DMS153 treated with DMSO at 0.1 percent for 48 hours (cell line): ENCODE data around the gene AGMAT.
A peak's percentile ranks its signal among the peaks of the same experiment; 100 is the strongest.
"Not testable (repeated sequence)": the region's sequence is repeated elsewhere in the genome, so short reads cannot be mapped to it uniquely, and the experiment has no call there.

Source experiments
- DNase-seq: peaks from one replicate; lab custom pipeline; 2025; ENCODE audit not compliant: unreplicated experiment; lab: John Stamatoyannopoulos, UW

Gene AGMAT

GRCh38 chr1:15616373-15617172, 31.7 kb upstream of the AGMAT start:
- no peak for DNase-seq

DNA sequence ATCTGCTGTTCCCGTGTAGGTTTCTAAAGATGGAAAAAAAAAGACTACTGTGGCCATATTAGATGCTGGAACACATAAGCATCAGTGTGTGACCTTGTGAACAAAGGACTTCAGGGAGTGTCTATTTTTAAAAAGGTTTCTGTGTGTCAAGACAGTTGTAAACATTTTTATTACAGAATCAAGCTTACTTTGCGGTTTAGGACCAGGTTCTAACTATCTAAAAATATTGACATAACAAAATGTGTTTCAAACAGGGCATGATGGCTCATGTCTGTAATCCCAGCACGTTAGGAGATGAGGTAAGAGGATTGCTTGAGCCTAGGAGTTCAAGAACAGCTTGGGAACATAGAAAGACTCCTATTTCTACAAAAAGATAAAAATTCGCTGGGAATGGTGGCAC, 25.3 kb upstream of the AGMAT start:
- peak; percentile 76 for DNase-seq

- no peak for DNase-seq
These were observed 24.8 kb upstream of the AGMAT start for GRCh38 chr1:15609631-15610030.

- DNase-seq, result no peak
These were observed 20.8 kb upstream of the AGMAT start for GRCh38 chr1:15605398-15606383.

DNA sequence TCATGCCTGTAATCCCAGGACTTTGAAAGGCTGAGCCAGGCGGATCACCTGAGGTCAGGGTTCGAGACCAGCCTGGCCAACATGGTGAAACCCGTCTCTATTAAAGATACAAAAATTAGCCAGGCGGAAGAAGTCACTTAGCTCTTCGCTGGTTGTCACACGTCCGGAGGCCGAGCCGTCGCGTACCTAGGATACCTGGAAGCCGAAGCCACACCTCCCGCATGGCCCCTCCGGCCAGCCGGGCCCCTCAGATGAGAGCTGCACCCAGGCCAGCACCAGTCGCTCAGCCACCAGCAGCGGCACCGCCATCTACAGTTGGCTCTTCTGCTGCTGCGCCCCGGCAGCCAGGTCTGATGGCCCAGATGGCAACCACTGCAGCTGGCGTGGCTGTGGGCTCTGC, 19.5 kb upstream of the AGMAT start:
- not testable (repeated sequence) for DNase-seq

GRCh38 chr1:15603966-15604282, 19.1 kb upstream of the AGMAT start:
- not testable (repeated sequence) for DNase-seq

DNA sequence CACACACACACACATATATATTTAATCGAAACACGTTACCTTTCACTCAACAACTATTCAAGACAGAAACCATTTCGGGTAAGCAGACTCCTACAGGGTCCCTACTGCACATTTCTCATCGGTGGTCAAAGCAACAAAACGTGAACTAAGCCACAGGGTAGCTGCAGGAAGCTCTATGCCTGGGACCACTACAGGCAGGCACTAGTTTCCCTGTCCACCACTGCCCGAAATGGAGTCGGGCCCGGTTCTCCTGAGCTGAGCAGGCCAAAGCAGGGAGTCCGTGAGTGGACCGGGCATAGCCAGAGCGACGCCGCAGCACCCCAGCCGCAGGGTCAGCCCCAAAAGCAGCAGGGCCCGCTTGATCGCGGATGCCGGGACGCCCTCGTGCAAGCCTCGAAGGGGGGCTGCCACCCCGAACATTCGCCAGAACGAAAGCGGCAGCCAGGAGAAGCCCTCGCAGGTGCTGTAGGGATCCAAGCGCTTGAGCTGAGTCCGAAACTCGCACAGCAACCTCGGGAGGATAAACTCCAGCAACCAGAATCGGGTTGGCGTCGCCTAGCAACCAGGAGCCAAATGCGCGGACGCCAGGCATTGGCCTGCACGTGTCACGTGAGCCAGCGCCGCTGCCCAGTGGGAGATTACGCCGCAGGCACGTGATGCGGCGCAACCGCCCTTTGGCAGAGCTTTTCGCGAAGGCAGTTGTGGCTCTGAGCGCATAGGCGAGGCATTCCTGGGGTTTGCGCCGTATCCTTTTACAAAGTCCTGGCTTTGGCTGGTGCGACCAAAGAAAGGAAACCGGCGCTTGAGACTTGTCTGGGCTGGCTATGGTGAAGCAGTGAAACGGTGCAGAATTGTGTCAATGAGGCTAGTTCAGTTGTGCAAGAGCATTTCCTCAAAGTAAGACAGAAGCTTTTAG, 18.5 kb upstream of the AGMAT start:
- DNase-seq, result peak; percentile 89

DNA sequence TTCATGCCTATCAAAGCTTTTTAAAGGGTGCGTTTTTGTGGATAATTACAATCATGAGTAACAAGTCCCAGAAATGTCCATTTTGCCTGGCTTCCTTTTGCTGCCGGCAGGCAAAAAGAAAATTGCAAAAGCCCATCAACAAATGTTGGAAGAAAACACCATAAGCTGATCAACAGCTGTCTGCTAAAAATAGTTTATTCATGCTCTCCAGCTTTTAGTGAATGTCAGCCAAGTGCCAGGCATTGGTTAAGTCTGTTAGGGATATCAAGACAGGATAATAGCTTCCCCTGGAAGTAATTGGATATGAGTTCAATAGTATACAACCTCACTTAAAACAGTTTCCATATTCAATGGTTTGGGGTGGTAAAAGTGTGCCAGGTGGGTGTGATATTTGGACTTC, 13.6 kb upstream of the AGMAT start:
- DNase-seq, result no peak

DNA sequence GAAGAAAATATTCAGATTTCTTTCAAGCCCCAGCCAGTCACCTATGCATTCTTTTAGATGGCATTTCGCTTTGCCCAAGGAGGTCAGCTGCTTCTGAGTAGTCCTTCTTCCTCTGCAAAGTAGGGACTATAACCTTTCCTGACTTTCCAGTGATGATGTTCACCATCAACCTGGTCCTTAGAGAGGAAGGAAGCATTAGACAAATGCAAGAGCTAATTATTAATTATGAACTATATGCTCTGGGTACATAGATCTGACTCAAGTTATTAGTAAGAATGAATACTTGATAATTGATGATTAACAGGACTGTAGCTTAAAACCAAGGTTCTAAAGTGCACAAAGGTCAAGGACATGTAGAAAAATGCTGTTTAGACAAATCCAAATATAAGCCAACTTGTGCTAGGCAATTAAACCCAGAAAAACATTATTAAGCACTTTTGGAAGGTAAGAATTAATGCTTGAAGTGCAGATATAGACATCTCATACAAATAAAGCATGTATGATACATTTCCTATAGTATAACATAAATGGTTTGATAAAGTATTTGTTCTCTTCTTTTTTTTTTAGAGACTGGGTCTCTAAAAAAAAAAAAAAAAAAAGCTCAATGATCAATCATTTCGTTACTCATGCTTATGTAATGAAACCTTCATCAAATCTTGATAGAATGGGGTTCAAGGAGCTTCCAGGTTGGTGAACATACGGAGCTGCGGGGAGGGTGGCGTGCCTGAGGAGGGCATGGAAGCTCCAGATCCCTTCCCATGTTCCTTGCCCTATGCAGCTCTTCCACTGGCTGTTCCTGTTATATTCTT, 11.2 kb upstream of the AGMAT start:
- DNase-seq, result no peak

DNA sequence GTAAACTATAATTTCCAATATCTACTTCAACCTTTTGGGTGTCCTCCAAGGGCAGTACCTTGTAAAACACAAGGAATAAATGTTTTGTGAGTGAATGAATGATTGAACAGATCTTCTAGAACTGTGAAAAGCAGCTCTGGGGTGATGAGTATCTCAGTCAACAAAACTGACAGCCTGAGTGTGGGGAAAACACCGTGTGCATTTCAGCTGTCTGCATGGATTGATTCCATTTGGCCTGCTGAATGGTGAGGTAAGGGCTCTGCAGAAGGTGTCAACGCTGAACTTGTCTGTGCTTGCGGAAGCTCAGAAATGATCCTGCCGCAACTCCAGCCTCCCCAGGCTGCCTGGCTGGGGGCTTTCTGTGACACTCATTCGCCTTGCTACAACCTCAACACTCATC, 7.4 kb upstream of the AGMAT start:
- DNase-seq, result no peak

- DNase-seq, result no peak
These were observed 1.7 kb downstream of the AGMAT start for GRCh38 chr1:15583016-15583706.

DNA sequence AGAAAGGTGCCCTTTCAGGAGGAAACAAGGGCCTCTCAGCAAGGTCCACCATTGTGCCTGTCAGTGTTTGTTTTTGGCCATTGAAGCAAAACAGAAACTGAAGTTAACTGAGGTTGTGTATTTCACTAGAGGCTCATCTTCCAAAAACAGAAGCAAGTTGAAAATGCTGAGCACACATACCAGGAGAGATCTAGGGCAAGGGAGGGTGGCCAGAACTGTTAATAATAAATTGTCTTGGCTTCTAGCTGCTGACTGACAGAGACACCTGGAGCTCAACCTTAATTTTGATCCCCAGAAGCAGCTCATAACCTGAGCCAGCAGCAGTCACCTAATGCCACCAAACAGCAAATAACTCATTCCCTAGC, 5.2 kb downstream of the AGMAT start:
- no peak for DNase-seq

DNA sequence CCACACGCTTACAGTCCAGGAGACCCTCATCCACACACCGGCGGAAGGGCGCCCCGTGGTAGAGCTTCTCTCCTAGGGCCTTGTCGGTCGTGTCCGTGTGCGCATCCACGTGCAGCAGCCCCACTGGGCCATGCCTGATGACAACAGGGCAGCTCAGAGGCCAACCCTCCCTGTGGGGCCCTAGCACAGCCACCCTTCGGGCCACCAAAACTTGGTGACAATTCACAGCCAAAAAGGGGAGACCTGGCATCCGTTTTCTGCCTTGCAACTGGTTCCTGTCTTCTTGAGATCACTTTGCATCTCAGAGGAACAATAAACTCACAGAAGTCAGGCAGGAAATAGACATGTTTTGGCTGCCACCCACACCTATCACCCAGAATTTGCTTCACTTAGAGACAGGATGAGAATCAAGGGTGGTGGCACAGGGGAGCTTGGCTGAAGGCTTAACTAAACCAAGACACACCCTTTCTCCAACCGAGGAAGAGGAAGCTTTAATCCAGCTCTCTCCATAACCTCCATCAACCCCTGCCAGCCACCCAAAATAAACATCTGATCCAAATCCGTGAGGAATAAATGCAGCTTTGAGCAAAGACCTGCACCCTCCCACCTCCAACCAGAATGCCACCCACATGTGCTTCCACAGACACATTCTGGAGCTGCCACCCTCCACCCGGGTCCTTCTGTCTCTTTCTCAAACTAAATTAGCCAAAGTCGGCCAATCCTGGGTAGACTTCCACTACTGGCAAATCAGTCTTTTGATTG, 5.7 kb downstream of the AGMAT start:
- DNase-seq, result no peak

DNA sequence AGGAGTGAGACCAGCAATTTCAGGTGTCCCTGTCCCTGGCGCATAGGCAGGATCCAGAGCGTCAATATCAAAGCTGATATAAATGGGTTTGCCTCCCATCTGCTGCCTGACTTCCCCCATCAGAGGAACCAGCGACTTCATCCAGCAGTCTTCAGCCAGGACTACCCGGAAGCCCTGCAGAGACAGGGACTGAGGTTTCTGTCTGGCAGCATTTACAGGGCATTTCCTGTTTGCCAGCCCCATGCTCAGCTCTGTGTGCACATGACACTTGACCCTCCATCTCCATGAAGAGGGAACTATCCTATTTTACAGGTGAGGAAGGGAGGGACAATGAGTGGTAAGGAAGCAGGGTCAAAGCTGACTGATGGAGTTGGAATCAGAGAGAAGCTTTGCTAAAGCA, 7.2 kb downstream of the AGMAT start:
- peak; percentile 66 for DNase-seq

DNA sequence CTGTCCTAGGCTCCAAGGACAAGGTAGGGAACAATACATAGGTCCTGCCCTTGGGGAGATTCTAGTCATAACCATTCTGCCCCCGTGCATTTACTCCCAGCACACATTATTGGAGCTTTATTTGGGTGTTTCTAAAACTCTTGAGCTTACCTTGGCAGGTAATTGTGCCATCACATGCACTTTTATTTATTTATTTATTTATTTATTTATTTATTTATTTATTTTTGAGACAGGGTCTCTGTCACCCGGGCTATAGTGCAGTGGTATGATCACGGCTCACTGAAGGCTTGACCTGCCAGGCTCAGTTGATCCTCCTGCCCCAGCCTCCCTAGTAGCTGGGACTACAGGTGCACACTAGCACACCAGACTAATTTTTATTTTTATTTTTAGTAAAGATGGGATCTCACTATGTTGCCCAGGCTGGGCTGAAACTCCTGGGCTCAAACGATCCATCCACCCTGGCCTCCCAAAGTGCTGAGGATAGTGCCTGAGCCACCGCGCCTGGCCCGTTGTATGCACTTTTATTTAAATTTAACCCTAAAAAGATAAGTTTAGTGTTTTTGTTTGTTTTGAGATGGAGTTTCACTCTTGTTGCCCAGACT, 9.2 kb downstream of the AGMAT start:
- no peak for DNase-seq

DNA sequence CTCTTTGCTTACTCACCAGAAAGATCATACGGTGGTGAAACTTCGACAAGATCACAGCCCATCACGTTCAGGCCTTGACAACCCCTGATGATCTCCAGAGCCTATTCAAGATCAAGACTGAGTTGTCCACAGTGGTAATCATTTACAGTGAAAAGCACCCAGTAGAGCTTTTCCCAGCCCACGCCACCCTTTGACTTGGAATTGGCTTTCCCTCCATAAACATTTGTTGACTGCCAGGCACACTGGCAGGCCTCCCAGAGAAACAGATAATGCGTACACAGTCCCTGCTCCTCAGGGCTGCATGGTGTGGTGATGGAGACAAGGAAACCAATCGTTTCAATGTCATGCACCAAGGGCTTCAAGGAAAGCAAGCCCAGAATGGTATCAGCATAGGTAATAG, 10.1 kb downstream of the AGMAT start:
- DNase-seq, result no peak

- DNase-seq, result no peak
These were observed 11.4 kb downstream of the AGMAT start for GRCh38 chr1:15573477-15573876.

DNA sequence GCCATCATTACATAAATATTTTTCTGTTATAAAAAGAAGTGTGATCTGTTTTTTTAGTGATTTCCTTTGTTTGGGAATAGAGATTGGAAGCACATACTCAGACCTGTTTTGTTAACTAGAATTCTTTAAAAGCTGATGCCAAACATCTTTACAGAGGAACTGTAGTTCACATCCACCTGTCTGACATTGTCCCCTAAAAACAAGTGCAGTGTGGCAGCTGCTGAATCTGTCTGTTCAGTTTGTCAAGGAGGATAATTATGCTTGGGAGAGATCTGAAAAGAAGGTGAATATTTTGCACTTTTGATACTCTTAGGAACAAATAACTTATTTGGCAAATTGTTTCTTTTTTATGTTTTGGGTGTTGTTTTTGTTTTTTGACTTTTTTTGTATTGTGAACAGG, 13.6 kb downstream of the AGMAT start:
- no peak for DNase-seq

DNA sequence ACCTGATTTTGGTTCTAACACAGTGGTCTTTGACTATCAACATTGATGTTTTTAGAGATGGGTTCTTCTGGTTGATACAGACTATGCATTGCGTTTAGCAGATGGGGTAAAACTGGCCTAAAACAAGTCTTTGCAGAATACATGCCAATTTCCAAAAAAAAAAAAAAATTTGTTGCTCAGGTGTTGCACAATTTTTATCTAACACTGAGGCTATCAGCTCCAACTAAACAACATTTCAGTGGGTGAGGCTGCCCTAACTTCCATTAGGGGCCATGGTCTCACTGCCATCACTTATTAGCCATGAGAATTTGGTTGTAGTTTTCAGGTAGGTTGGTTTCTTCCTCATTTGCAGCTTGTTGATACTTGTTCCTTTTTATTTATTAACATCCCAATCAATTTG, 14.0 kb downstream of the AGMAT start:
- DNase-seq, result no peak
